ENCODE measurements around the gene TLCD3B. TPM values are rescaled to one million over a fixed set of nuclear protein-coding genes. Genes with fewer than 3 reads are reported as not detected.

TLCD3B gene
- total and polyA plus RNA-seq, 4 donors, result 0.03 to 0.43 TPM; not detected in 2

DNA sequence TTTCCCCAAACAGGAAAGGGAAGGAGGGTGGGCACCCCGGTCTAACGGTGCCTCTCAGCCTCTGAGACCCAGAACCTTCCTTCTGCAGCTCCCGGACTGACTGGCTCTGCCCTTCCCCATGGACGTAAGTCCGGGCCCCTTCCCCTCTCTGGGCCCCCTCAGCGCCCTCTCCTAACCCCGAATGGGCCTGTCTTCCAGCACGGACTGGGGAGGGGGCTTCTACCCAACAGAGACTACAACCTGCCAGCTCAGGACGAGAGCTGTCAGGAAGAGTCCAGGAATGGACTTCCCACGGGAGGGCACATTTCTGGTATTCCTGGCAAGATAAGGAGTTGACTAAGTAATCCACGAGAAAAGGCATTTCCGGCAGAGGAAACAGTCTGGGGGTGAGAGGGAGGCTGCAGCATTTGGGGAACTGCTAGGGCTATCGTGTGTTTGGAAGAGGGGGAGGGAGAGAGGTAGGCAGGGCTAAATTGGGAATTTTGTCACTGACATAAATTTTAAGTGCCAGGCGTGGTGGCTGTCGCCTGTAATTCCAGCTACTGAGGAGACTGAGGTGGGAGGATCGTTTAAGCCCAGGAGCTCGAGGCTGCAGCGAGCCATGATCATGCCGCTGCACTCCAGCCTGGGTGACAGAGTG lies 22.4 kb upstream of the TLCD3B start:
- Histone ChIP-seq H3K4me3 (peak overlapping the region; percentile 45), H3K9ac (ENCODE audit: insufficient read depth in 1 of 2, low read length in 2 of 2) (peak overlapping the region in 1 of 2 donors; percentile 28), H3K4me1 (ENCODE audit: control insufficient read depth in 5 of 5, insufficient read depth in 5 of 5, low read length in 5 of 5) (peaks cover 0 to 11% (median 3%) of the 10 kb centered on the region in 5 donors), H3K9me3 (ENCODE audit: control insufficient read depth in 4 of 4, insufficient read depth in 3 of 4, low read length in 3 of 4) (no peaks in the 10 kb centered on the region), H3K27me3 (ENCODE audit: control insufficient read depth in 3 of 3, insufficient read depth in 3 of 3, low read length in 2 of 3) (no peaks in the 10 kb centered on the region), H3K27ac (ENCODE audit: low read depth in 1 of 2, low read length in 1 of 2) (peak overlapping the region in 1 of 2 donors; percentile 40), H3K36me3 (ENCODE audit: control insufficient read depth in 4 of 4, insufficient read depth in 4 of 4, low read length in 4 of 4) (peaks cover 0 to 3% (median 0%) of the 10 kb centered on the region in 4 donors)
- ATAC-seq (ENCODE audit: insufficient read depth, low FRiP score) (peak; percentile 29), DNase-seq (peak; percentile 53 to 62 (median 55))
- no peak for TF ChIP-seq CTCF (IDR thresholded peaks at IDR 0.05; ENCODE audit: control extremely low read depth, extremely low read depth)
- 5 to 7% methylated on average over 19 of the region's 19 CpGs for WGBS, 2 donors

- Histone ChIP-seq H3K27me3 (ENCODE audit: control insufficient read depth in 3 of 3, insufficient read depth in 3 of 3, low read length in 2 of 3) (no peaks in the 10 kb centered on the region), H3K36me3 (ENCODE audit: control insufficient read depth in 4 of 4, insufficient read depth in 4 of 4, low read length in 4 of 4) (peaks cover 0 to 3% (median 0%) of the 10 kb centered on the region in 4 donors), H3K4me1 (ENCODE audit: control insufficient read depth in 5 of 5, insufficient read depth in 5 of 5, low read length in 5 of 5) (peaks cover 0 to 11% (median 3%) of the 10 kb centered on the region in 5 donors), H3K4me3 (peak overlapping the region; percentile 45), H3K27ac (ENCODE audit: low read depth in 1 of 2, low read length in 1 of 2) (peak overlapping the region in 1 of 2 donors; percentile 40), H3K9me3 (ENCODE audit: control insufficient read depth in 4 of 4, insufficient read depth in 3 of 4, low read length in 3 of 4) (no peaks in the 10 kb centered on the region), H3K9ac (ENCODE audit: insufficient read depth in 1 of 2, low read length in 2 of 2) (no peak overlapping the region)
- no peak for TF ChIP-seq CTCF (IDR thresholded peaks at IDR 0.05; ENCODE audit: control extremely low read depth, extremely low read depth)
- 4 to 5% methylated on average over 55 to 58 of the region's 58 CpGs for WGBS, 2 donors
- ATAC-seq (ENCODE audit: insufficient read depth, low FRiP score) (peak; percentile 88), DNase-seq (peak; percentile 91 to 95 (median 94))
Observed at GRCh38 chr16:30052671-30053372, 21.8 kb upstream of the TLCD3B start.

DNA sequence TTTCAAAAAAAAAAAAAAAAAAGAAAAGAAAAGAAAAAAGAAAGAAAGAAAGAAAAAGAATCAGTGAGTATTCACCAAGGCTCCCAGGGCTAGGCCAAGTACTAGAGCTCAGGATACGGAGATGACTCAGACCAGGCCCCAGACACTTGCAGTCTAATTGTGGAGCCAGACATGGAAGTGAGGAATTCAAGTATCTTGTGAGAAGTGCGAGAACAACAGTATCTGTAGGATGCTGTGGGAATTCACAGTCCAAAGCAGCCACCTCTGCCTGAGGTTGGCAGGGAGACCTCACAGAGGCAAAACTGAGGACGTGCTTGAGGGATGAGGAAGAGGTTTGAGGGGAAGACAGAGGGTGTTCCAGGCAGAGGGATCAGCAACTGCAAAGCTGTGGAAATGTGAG lies 20.4 kb upstream of the TLCD3B start:
- Histone ChIP-seq H3K4me1 (ENCODE audit: control insufficient read depth in 5 of 5, insufficient read depth in 5 of 5, low read length in 5 of 5) (peaks cover 0 to 11% (median 3%) of the 10 kb centered on the region in 5 donors), H3K9ac (ENCODE audit: insufficient read depth in 1 of 2, low read length in 2 of 2) (no peak overlapping the region), H3K4me3 (no peak overlapping the region), H3K36me3 (ENCODE audit: control insufficient read depth in 4 of 4, insufficient read depth in 4 of 4, low read length in 4 of 4) (peaks cover 0 to 3% (median 0%) of the 10 kb centered on the region in 4 donors), H3K27me3 (ENCODE audit: control insufficient read depth in 3 of 3, insufficient read depth in 3 of 3, low read length in 2 of 3) (no peaks in the 10 kb centered on the region), H3K27ac (ENCODE audit: low read depth in 1 of 2, low read length in 1 of 2) (no peak overlapping the region), H3K9me3 (ENCODE audit: control insufficient read depth in 4 of 4, insufficient read depth in 3 of 4, low read length in 3 of 4) (no peaks in the 10 kb centered on the region)
- TF ChIP-seq CTCF (IDR thresholded peaks at IDR 0.05; ENCODE audit: control extremely low read depth, extremely low read depth), result no peak
- DNase-seq, result no peak
- 84 to 88% methylated on average over 3 of the region's 3 CpGs for WGBS, 2 donors
- no peak for ATAC-seq (ENCODE audit: insufficient read depth, low FRiP score)

All from lung (tissue), 12 donors.